Astrocyte (in vitro differentiated cells and primary cell): ENCODE results near the gene DACT3.

Source experiments
- EZH2 ChIP-seq: IDR thresholded peaks from 2 replicates; pipeline ENCODE4 v1.6.1; 2012; ENCODE audit warnings: mild to moderate bottlenecking, low read length, inconsistent platforms; ENCODE audit not compliant: insufficient read depth
- TF ChIP-seq, protein P1 (sequence below): IDR thresholded peaks from 2 replicates; pipeline ENCODE4 v1.5.1; 2011; ENCODE audit warnings: low read depth, mild to moderate bottlenecking, inconsistent platforms, low read length, moderate library complexity; ENCODE audit not compliant: insufficient read depth

DNA sequence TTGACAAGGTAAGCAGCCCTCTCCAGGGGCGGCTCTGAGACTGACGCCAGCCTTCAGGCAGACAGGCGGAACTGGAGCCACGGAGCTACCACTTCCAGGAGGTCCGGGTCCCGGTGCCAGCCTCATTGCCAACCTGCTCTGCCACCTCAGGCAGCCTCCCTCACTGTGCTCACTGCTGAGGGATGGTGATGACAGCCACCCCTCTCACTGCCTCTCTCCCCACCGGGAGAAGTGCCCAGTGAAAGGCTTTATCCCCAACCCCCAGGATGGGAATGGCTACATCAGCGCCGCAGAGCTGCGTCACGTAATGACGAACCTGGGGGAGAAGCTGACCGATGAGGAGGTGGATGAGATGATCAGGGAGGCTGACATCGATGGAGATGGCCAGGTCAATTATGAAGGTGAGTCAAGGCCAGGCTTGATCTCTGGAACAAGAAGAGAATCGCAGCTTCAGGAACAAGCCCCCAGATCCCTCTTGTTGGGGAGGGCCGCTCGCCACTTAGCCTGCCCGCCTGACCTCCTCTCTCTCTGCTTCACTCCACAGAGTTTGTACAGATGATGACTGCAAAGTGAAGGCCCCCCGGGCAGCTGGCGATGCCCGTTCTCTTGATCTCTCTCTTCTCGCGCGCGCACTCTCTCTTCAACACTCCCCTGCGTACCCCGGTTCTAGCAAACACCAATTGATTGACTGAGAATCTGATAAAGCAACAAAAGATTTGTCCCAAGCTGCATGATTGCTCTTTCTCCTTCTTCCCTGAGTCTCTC, 52.2 kb downstream of the DACT3 start:
- TF ChIP-seq, protein P1, sequence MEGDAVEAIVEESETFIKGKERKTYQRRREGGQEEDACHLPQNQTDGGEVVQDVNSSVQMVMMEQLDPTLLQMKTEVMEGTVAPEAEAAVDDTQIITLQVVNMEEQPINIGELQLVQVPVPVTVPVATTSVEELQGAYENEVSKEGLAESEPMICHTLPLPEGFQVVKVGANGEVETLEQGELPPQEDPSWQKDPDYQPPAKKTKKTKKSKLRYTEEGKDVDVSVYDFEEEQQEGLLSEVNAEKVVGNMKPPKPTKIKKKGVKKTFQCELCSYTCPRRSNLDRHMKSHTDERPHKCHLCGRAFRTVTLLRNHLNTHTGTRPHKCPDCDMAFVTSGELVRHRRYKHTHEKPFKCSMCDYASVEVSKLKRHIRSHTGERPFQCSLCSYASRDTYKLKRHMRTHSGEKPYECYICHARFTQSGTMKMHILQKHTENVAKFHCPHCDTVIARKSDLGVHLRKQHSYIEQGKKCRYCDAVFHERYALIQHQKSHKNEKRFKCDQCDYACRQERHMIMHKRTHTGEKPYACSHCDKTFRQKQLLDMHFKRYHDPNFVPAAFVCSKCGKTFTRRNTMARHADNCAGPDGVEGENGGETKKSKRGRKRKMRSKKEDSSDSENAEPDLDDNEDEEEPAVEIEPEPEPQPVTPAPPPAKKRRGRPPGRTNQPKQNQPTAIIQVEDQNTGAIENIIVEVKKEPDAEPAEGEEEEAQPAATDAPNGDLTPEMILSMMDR = no peak
- no peak for TF ChIP-seq EZH2
